NCI-H2227 (cell line): Measurements from ENCODE around the gene PSTK.

Experiments
- DNase-seq: peaks from one replicate; lab custom pipeline; 2025; ENCODE audit not compliant: unreplicated experiment; lab: John Stamatoyannopoulos, UW

The PSTK gene

GRCh38 chr10:123018531-123018930 is 38.3 kb downstream of the PSTK start:
- no peak for DNase-seq

DNA sequence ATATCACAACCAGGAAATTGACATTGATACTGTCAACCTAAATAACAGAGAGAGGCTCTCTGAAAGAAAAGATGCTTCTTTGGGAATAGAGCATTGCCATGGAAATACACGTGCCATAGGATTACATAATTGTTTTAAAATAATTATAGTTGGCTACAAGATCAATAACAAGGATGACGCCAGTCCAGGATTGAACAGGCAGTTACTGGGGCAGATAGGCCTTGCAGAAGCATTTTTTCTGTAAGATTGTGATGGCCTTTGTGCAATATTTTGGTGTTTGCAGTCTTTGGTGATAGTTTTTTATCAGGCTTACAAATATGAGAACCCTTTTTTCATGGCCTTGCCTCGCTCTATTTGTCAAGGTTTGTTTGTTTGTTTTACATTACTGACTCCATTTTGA is 39.1 kb downstream of the PSTK start:
- no peak for DNase-seq

- no peak for DNase-seq
These were observed 39.9 kb downstream of the PSTK start for GRCh38 chr10:123019941-123020703.

- DNase-seq = peak; percentile 4
These were observed 41.3 kb downstream of the PSTK start for GRCh38 chr10:123021517-123021916.

DNA sequence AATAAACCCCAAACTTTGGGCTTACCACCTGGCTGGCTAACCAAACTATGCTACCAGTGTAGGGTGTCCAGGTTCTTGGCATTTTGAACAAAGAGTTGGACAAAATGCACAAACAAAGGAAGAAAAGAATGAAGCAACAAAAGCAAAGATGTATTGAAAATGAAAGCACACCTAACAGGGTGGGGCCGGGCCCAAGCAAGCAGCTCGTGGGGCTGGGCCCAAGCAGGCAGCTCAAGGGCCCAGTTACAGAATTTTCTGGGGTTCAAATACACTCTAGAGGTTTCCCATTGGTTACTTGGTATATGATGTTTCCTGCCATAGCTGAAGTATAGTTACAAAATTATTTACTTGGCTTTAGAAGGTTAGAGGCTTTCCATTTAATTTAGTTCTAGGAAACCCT is 44.3 kb downstream of the PSTK start:
- no peak for DNase-seq

GRCh38 chr10:123026302-123026701 is 46.1 kb downstream of the PSTK start:
- no peak for DNase-seq

GRCh38 chr10:123027861-123028260 is 47.7 kb downstream of the PSTK start:
- DNase-seq = no peak

DNA sequence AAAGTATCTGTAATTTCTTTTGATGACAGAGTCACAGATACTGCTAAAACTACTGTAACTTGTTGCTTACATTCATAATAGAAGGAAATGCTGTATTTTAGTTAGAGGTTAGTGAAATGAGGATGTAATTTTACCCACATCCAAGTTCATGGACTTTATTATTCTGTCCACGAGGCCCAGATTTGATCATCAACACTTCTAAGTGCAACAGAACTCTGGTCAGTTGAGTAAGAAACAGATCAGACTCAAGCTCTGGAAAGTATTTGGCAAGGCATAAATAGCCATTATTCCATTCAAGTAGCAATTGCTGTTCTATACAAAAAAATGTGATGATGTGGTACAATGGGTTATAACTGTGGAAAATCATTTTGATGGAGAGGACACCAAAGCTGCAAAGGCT is 50.9 kb downstream of the PSTK start:
- no peak for DNase-seq

DNA sequence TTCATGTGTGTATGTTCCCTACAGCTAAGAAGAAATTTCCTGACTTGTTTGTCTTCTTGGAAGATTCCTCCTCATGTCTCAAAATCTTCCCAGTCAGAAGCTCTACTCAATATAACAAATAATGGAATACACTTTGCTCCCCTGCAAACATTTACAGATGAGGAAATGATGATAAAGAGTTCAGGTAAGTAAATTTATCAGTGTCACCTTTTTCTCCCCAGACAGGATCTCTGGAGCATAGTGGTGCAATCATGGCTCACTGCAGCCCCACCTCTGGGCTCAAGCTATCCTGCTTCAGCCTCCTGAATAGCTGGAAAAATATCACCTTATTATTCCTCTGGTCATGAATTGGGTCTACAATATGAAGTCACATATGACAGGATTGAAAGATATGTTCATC is 54.1 kb downstream of the PSTK start:
- DNase-seq = no peak

- no peak for DNase-seq
These were observed 55.4 kb downstream of the PSTK start for GRCh38 chr10:123035467-123036086.

DNA sequence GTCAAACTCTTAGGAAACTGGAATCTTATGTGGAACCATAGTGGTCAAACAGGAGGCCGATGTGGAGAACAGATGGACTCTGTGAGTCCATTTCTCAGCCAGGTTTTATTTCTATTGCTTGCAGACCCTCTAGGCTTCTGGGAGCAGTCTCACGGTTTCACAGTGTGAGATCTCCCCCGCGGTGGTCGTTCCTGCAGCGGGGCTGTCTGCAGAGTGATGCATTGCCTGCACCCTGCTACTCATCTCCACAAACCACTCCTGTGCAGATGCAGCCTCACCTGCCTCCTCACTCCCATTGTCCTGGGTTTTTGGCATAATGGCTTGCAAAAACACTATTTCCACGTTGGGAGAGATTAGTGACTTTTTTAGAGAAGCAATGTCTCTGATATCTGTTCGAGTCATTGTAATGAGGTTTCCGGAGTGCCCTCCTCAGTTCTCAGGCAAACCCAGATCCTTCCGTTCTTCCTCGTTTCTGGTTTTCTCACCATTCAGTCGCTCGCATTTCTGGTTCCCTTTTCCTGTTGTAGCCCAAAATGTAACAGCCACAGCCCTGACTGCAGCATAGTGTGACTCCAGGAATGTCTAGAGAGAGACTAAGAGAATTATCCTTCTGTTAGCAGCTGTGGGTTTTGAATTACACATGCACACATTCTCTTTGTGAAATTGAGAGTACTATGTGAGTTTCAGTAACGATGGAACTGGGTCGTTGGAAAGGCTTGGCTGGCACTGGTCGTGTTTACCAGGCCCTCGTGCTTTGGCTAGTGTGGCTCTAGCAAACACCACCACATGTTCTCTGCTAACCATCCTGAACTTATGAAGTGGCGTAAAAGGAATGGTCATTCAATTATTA is 58.8 kb downstream of the PSTK start:
- no peak for DNase-seq

GRCh38 chr10:123039632-123039930 is 59.4 kb downstream of the PSTK start:
- no peak for DNase-seq
